Activated naive CD8-positive, alpha-beta T cell treated with anti-CD3 and anti-CD28 coated beads for 36 hours (primary cell): ENCODE results near the gene KIF24. TPM values are rescaled to one million over a fixed set of nuclear protein-coding genes. Genes with fewer than 3 reads are reported as not detected.
A peak's percentile ranks its signal among the peaks of the same experiment; 100 is the strongest.
"Not testable (repeated sequence)": the region's sequence is repeated elsewhere in the genome, so short reads cannot be mapped to it uniquely, and the experiment has no call there.

ENCODE experiments used
- DNase-seq: peaks from one replicate; pipeline ENCODE4 v3.0.0; 2021
- H3K27ac Mint-ChIP-seq: one replicate; pipeline ENCODE4 v1.8.0; 2022; ENCODE audit warnings: mild to moderate bottlenecking, moderate library complexity, mixed read lengths
- H3K27me3 Mint-ChIP-seq: one replicate; pipeline ENCODE4 v1.8.0; 2022; ENCODE audit warnings: mild to moderate bottlenecking, mixed read lengths
- H3K36me3 Mint-ChIP-seq: one replicate; pipeline ENCODE4 v1.8.0; 2021; ENCODE audit warnings: mild to moderate bottlenecking, mixed read lengths
- H3K4me1 Mint-ChIP-seq: one replicate; pipeline ENCODE4 v1.8.0; 2021; ENCODE audit warnings: mixed read lengths
- H3K4me3 Mint-ChIP-seq: one replicate; pipeline ENCODE4 v1.8.0; 2022; ENCODE audit warnings: mild to moderate bottlenecking, moderate library complexity, mixed read lengths
- H3K9me3 Mint-ChIP-seq: one replicate; pipeline ENCODE4 v1.8.0; 2022; ENCODE audit warnings: mixed read lengths
- total RNA-seq, 2 experiments: library from RNA; stranded (reverse); gene quantifications; one replicate each; pipeline ENCODE4 v1.2.3, GENCODE V29; 2021

KIF24 gene
- total RNA-seq, 2 experiments from 2014 or later = 6.2 to 6.5 TPM

DNA sequence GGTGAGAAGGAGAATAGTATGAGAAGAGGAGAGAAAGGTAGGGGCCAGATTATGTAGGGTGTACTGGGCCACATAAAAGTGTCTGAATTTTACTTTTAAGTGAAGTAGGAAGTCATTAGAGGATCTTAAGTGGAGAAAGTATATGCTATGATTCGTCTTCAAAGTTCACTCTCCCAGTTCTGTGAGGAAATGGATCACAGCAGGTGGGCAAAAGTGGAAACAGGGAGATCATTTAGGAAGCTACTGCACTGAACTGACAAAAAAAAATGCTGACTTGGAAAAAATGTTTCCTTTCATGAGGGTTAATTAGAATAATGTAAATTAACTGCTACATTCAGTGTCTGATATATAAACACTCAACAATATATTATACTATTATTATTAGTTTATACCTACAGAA is 2.4 kb downstream of the KIF24 start:
- no peaks in the 10 kb centered on the region for H3K9me3 Mint-ChIP-seq
- no peaks in the 10 kb centered on the region for H3K27me3 Mint-ChIP-seq
- H3K4me3 Mint-ChIP-seq = peak overlapping the region; percentile 23
- peaks cover 6% of the 10 kb centered on the region for H3K36me3 Mint-ChIP-seq
- peaks cover 15% of the 10 kb centered on the region for H3K4me1 Mint-ChIP-seq
- H3K27ac Mint-ChIP-seq = no peak overlapping the region
- no peak for DNase-seq

DNA sequence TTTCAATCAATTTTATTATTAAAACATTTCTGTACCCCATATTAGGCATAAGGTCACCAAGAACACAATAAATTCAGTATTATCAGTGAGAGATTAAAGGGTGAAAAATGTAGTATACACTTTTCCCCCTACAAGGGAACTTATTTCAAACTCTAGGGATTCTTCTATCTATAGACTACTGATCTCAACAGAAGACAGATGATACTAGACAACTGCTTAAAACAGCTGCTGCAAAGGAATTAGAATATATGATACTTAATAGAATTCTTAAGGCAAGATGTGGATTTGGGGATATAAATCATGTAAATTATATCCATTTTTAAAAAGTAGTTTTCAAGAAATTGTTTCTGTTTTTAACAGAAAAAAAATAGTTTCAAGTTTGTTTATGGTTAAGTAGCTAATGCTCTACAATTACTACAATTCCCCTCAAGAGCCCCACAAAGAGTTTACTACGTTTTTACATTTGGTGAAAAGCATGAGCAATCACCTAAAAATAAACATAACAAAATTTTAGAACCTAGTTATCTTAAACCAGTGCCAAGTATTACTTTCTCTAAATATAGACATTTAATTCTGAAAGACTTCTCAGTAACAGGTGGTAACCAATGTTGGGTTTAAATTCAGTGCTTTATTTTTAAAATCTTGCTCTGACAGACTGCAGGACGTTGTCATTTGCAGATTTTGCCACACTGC is 6.0 kb downstream of the KIF24 start:
- H3K27me3 Mint-ChIP-seq = no peaks in the 10 kb centered on the region
- H3K36me3 Mint-ChIP-seq = no peaks in the 10 kb centered on the region
- DNase-seq = no peak
- H3K4me1 Mint-ChIP-seq = peaks cover 4% of the 10 kb centered on the region
- H3K4me3 Mint-ChIP-seq = no peak overlapping the region
- no peak overlapping the region for H3K27ac Mint-ChIP-seq
- no peaks in the 10 kb centered on the region for H3K9me3 Mint-ChIP-seq

DNA sequence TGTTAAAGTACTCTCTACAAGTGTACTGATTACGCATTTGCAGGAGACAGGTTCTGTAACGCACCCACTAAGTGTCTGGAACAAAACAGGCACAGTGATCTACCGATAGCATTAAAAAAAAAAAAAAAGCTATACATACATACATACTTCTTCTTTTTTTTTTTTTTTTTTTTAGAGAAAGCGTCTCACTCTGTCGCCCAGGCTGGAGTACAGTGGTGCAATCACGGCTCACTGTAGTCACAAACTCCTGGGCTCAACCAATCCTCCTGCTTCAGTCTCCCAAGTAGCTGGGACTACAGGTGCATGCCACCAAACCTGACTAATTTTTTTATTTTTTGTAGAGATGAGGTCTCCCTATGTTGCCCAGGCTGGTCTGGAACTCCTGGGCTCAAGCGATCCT is 7.6 kb downstream of the KIF24 start:
- H3K9me3 Mint-ChIP-seq = no peaks in the 10 kb centered on the region
- H3K4me3 Mint-ChIP-seq = no peak overlapping the region
- H3K27ac Mint-ChIP-seq = no peak overlapping the region
- H3K4me1 Mint-ChIP-seq = no peaks in the 10 kb centered on the region
- H3K27me3 Mint-ChIP-seq = no peaks in the 10 kb centered on the region
- H3K36me3 Mint-ChIP-seq = no peaks in the 10 kb centered on the region
- DNase-seq = no peak

DNA sequence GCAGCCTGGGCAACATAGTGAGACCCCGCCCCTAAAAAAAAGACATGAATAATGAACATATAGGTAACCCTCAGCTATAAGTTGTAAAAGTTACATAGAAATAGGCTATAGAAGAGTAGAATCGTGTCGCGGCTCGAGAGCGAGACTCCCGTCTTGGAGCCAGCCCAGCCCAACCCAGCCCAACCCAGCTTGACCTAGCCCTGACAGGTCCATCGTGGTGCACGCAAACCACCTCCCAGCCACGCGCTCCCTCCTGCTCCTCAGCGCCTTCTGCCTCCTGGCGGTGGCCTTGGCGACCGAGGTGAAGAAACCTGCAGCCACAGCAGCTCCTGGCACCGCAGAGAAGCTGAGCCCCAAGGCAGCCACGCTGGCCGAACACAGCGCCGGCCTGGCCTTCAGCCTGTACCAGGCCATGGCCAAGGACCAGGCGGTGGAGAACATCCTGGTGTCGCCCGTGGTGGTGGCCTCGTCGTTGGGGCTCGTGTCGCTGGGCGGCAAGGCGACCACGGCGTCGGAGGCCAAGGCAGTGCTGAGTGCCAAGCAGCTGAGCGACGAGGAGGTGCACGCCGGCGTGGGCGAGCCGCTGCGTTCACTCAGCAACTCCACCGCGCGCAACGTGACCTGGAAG is 10.8 kb downstream of the KIF24 start:
- Mint-ChIP-seq H3K36me3 (no peaks in the 10 kb centered on the region), H3K27ac (no peak overlapping the region), H3K27me3 (no peaks in the 10 kb centered on the region), H3K9me3 (no peaks in the 10 kb centered on the region), H3K4me1 (no peaks in the 10 kb centered on the region), H3K4me3 (no peak overlapping the region)
- no peak for DNase-seq

DNA sequence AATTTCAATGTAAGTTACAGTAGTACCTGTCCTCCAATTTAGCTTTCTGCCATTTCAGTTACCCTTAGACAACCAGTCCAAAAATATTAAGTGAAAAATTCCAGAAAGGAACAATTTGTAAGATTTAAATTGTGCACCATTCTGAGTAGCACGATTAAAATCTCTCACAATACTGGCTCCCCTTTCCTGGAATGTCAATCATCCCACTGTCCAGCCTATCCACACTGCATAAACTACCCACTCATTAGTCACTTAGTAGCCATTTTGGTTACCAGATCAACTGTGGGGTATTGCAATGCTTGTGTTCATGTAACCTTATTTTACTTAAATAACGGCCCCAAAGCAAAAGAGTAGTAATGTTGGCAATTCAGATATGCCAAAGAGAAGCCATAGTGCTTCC is 11.6 kb downstream of the KIF24 start:
- Mint-ChIP-seq H3K27ac (no peak overlapping the region), H3K4me3 (no peak overlapping the region), H3K9me3 (no peaks in the 10 kb centered on the region), H3K4me1 (peaks cover 2% of the 10 kb centered on the region), H3K36me3 (no peaks in the 10 kb centered on the region), H3K27me3 (no peaks in the 10 kb centered on the region)
- DNase-seq = no peak

DNA sequence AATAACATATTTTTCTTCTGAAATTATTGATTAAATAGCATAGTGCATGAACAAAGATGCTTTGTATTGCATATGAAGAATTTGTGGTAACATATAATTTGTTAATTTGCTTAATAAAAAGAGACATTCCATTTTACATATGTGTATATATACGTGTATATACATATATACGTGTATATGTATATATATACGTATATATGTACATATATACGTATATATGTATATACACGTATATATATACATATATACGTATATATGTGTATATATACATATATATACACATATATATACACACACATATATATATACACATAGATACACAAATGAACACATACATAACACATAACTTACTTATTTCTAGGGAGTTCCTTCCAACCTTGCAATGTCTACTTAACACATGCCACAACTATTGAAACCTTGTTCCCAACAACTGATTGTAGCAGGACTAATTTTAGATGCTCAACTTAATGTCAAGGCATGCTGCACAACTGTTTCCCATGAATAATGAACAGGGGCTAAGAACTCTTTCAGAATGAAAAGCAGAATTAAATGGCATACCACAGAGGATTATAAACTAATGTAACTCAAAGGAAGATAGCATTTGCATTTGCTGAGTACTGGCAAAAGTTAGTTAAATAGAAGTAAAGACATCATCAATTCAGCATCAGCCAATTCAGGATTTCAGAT is 17.4 kb downstream of the KIF24 start:
- Mint-ChIP-seq H3K4me3 (no peak overlapping the region), H3K27me3 (no peaks in the 10 kb centered on the region), H3K4me1 (peaks cover 2% of the 10 kb centered on the region)

DNA sequence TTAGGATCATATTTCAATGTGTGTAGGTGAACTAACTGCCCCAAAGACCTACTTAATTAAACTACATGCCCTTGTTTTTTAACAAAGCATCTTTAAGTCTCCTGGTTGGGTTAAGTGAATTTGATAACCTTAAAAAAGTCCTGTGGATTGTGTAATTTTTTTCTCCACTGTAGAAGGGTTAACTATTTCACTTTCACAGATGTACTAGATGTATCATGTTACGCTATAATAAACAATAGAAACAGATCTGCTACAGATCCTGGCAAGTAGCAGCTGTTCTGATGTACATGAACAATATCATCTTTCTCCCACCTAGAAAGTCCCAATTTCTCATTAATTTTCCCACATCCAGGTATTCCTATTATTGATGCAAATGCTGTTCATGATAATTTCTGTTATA is 18.9 kb downstream of the KIF24 start:
- Mint-ChIP-seq H3K4me3 (no peak overlapping the region), H3K4me1 (peaks cover 2% of the 10 kb centered on the region), H3K27ac (no peak overlapping the region), H3K9me3 (no peaks in the 10 kb centered on the region), H3K27me3 (no peaks in the 10 kb centered on the region), H3K36me3 (peaks cover 1% of the 10 kb centered on the region)
- DNase-seq = no peak

More for the DNA sequence above, 17.4 kb downstream of the KIF24 start:
- no peak for DNase-seq
- Mint-ChIP-seq H3K27ac (no peak overlapping the region), H3K9me3 (no peaks in the 10 kb centered on the region), H3K36me3 (peaks cover 1% of the 10 kb centered on the region)

DNA sequence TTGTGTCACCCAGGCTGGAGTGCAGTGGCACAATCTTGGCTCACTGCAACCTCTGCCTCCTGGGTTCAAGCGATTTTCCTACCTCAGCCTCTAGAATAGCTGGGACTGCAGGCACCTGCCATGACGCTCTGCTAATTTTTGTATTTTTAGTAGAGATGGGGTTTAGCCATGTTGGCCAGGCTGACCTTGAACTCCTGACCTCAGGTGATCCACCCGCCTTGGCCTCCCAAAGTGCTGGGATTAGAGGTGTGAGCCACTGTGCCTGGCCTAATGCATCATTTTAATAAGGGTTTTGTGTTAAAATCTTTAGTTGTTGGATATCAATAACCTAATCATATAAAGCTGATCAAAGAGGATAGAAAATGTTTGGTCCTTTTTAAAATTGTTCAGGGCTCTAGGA is 20.8 kb downstream of the KIF24 start:
- not testable (repeated sequence) for H3K4me3 Mint-ChIP-seq, H3K4me1 Mint-ChIP-seq, H3K9me3 Mint-ChIP-seq, H3K27me3 Mint-ChIP-seq, H3K27ac Mint-ChIP-seq, H3K36me3 Mint-ChIP-seq, DNase-seq

DNA sequence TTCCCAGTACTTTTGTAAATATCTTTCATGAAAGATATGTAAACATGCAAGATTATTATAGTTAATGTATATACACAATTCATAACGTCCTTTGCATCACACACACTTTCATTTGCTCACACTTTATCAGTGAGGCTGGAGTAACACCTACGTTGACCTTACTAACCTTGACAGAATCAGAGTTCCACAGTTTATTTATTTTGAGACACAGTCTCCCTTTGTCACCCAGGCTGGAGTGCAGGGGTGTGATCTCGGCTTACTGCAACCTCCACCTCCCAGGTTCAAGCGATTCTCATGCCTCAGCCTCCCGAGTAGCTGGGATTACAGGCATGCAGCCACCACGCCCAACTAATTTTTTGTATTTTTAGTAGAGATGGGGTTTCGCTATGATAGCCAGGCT is 28.0 kb downstream of the KIF24 start:
- H3K4me3 Mint-ChIP-seq, H3K4me1 Mint-ChIP-seq, H3K36me3 Mint-ChIP-seq, H3K9me3 Mint-ChIP-seq, DNase-seq, H3K27ac Mint-ChIP-seq, H3K27me3 Mint-ChIP-seq: not testable (repeated sequence)

DNA sequence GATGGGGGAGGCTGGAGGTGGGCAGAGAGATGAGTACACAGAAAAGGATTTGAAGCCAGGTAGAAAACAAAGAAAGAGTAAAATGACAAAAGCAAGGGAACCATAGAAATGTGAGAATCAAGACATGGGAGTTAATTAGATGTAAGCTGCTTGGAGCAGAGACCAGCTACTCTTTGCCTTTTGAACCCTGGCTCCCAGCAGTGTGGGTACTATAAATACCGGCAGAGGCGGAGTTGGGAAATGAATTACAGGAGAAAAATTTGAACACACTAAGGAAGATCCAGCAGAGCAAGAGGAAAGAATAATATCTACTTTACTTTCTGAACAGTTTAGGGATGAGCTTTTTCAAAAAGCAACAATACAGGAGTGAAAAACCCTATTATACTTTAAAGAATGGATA is 36.5 kb downstream of the KIF24 start:
- H3K27me3 Mint-ChIP-seq = no peaks in the 10 kb centered on the region
- H3K27ac Mint-ChIP-seq = no peak overlapping the region
- no peak overlapping the region for H3K4me3 Mint-ChIP-seq
- no peaks in the 10 kb centered on the region for H3K36me3 Mint-ChIP-seq
- H3K4me1 Mint-ChIP-seq = no peaks in the 10 kb centered on the region
- DNase-seq = no peak
- H3K9me3 Mint-ChIP-seq = no peaks in the 10 kb centered on the region

DNA sequence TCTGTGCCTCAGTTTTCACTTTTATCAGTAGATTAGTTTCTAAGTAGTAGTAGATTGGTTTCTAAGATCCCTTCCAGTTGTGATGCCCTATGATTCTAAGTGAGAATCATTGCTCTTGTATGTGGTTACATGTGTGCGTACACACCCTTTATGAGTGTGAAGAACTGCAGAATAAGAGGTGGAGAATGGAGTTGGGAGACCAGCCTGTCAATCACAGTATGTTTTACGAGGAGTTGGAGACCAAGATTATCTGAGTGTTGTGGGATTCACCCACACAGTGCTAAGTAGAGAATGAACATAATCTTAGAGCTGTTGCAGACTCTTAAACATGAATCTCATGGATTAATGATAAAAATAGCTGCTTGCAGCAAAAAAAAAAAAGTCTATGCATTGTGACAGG is 37.6 kb downstream of the KIF24 start:
- Mint-ChIP-seq H3K4me3 (no peak overlapping the region), H3K9me3 (no peaks in the 10 kb centered on the region), H3K36me3 (no peaks in the 10 kb centered on the region), H3K27me3 (no peaks in the 10 kb centered on the region), H3K4me1 (no peaks in the 10 kb centered on the region), H3K27ac (no peak overlapping the region)
- no peak for DNase-seq

DNA sequence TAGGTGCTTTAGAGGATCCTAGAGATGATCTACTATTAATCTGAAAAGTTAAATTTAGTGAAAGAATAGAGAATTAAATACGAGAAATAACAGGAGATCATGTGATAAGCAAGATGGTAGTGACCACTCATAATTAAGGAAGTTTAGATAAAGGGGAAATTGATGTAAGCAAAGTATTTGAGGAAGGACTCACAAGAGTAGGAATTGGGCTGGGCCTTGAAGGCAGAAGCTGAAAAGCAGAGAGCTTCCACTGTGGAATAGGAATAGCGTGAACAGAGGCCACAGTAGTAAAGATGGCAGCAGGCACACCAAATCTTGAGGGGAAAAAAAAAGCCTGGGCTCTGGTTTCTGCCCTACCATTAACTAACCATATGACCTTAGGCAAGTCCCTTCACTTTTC is 38.0 kb downstream of the KIF24 start:
- no peak for DNase-seq
- H3K4me3 Mint-ChIP-seq = no peak overlapping the region
- no peaks in the 10 kb centered on the region for H3K9me3 Mint-ChIP-seq
- no peaks in the 10 kb centered on the region for H3K27me3 Mint-ChIP-seq
- H3K36me3 Mint-ChIP-seq = no peaks in the 10 kb centered on the region
- no peak overlapping the region for H3K27ac Mint-ChIP-seq
- no peaks in the 10 kb centered on the region for H3K4me1 Mint-ChIP-seq

DNA sequence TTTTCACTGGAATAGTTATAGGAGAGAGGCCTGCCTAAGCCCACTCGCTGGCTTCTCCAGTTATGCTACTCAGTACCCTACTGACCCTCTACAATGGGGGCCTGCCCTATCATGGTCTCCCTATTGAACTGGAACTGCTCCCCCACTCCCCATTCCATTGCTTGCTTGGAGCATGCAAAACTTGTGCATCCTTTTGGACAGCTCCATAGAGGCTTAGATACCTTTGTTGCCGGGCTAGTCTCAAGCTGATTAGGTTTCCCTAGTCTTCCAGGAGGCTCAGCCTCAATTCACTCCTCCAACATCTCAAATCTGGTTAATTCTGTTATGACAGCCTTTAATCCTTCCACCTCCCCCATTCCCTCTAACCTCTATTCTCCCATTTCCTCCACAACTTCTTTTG is 39.9 kb downstream of the KIF24 start:
- no peak for DNase-seq
- Mint-ChIP-seq H3K27me3 (no peaks in the 10 kb centered on the region), H3K4me1 (no peaks in the 10 kb centered on the region), H3K9me3 (no peaks in the 10 kb centered on the region), H3K36me3 (no peaks in the 10 kb centered on the region), H3K27ac (no peak overlapping the region), H3K4me3 (no peak overlapping the region)

DNA sequence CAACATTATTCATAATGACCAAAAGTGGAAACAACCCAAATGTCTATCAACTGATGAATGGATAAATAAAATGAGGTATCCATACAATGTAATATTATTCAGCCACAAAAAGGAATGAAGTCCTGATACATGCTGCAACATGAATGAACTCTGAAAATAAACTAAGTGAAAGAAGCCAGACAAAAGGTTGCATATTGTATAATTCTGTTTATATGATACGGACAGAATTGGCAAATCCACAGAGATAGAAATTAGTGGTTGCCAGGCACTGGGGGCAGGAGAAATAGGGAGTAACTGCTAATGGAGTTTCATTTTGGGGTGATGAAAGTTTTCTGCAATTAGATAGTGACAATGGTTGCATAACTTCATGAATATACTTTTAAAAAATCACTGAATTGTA is 47.0 kb downstream of the KIF24 start:
- Mint-ChIP-seq H3K9me3 (no peaks in the 10 kb centered on the region), H3K27me3 (no peaks in the 10 kb centered on the region), H3K27ac (no peak overlapping the region), H3K4me3 (no peak overlapping the region), H3K4me1 (no peaks in the 10 kb centered on the region), H3K36me3 (peaks cover 5% of the 10 kb centered on the region)
- DNase-seq = no peak

DNA sequence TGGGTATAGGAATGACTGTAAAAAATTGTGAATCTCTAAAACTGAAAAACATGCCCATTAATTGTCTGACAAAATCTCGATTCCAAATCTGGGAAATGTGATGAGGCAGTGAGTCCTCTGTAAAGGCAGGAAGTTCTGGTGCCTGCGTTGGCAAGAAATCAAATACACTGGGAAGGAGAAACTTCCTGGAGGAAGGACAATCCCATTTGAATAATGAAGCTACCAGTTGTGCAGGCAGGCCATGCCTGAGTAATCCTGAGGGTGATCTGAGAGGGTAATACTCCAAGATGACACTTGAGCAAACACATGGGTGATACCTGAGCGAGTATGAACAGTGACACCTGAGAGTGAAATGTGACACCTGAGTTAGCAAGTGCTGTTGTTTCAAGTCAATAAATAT is 49.7 kb downstream of the KIF24 start:
- Mint-ChIP-seq H3K4me1 (no peaks in the 10 kb centered on the region), H3K4me3 (no peak overlapping the region), H3K36me3 (peaks cover 5% of the 10 kb centered on the region), H3K9me3 (no peaks in the 10 kb centered on the region), H3K27ac (no peak overlapping the region), H3K27me3 (no peaks in the 10 kb centered on the region)
- DNase-seq = no peak
